Limb (tissue), 2 donors: ENCODE measurements around the gene PCYT1A.
"Not testable (repeated sequence)": the region's sequence is repeated elsewhere in the genome, so short reads cannot be mapped to it uniquely, and the experiment has no call there.

Source experiments
- DNase-seq, 2 donors: peaks; one replicate each; pipeline ENCODE4 v3.0.0-alpha.2; 2016; ENCODE audit errors: extremely low spot score in 2 of 2

PCYT1A gene

GRCh38 chr3:196287440-196288140 lies at the start of gene PCYT1A:
PCYT1A (minus strand) TSS chr3:196287726; CDS start chr3:196270531, 17,195 bp downstream.
- DNase-seq: peak; percentile 92 to 94

DNA sequence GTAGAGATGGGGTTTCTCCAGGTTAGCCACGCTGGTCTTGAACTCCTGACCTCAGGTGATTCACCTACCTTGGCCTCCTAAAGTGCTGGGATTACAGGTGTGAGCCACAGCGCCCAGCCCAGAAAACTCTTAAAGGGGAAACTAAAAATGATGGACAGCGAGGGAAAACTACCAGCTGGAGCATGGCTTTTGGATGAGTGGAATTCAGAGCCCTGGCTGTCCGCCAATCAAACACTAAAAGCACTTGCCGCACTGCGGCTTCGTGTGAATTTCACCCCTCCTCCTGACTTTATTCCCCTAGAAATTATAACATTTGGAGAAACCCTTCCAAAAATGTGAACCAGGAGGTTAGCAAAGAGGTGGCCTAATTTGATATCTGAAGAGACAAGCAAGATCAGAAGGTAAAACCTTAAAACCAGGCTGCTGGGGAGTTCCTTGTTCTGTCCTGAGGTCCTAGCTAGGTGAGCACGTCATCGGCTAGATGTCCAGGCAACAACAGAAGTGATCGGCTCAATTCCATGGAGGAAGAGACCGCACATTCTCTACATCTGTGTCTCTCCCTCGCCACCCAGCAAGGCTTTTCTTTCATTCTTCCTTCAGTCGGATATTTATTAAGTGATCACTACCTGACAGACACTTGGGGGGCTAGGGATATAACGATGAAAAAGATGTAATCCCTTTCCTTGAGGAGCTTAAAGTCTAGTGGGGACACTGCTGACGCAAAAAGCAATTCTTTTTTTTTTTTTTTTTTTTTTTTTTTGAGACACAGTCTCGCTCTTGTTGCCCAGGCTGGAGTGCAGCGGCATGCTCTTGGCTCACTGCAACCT lies 49.0 kb upstream of the PCYT1A start:
- DNase-seq: no peak

DNA sequence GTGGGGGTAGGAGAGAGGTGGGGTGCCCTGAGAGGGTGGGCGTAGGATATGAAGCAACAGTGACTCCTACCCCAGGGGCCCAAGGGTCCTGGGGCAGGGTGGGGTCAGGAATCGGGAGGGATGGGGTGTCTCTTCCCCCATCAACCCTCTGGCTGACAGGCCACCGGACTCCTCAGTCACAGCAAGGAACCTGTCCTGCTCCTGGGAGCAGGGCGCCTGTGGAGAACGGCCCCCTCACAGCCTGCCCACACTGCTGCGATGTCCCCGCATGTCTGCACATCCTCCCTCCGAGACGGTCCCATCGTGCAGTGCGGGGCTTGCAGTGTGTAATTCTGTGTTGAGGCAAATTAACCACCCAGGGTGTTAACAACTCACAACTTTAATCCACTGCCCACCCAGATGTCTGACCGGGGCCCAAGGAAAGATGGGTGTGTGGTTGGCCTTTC lies 48.0 kb upstream of the PCYT1A start:
- no peak for DNase-seq

GRCh38 chr3:196334982-196335381 lies 47.5 kb upstream of the PCYT1A start:
- DNase-seq: no peak

- no peak for DNase-seq
These were observed 44.6 kb upstream of the PCYT1A start for GRCh38 chr3:196332168-196332567.

DNA sequence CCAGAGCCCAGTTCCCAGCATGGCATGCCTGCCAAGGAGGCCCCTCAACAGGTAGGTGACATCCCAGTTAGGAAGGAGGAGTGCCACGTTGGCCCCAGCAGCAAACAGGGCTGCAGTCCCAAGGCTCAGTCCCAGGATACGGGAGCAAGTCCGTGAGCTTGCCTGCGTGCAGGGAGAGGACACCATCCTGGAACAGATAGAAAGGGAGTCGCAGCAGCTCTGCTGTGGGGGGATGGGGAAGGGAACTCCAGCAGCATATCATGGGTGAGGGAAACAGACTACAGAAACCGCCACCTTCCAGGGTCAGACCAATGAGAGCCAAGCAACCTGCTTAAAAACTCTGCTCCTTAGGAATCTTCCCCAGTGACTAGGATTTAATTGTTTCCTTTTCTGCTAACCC lies 39.9 kb upstream of the PCYT1A start:
- DNase-seq: no peak

DNA sequence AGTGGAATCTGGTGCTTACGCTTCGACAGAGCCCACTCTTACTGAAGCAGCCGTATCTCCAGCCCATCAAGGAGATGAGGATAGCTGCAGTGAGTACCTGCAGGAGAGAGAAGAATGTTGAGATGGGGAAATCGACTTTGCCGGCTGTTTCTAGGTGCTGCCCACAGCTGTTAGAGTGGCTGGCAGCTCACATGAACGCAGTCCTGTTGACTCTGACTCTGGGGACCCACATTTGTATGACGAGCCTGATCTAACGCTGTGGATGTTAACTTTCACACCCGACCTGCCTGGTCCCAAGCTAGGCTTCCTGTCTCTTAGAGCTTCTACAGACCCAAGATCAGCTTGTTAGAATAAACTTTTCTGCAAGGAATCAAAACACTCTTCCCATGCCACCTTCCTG lies 39.4 kb upstream of the PCYT1A start:
- no peak for DNase-seq

DNA sequence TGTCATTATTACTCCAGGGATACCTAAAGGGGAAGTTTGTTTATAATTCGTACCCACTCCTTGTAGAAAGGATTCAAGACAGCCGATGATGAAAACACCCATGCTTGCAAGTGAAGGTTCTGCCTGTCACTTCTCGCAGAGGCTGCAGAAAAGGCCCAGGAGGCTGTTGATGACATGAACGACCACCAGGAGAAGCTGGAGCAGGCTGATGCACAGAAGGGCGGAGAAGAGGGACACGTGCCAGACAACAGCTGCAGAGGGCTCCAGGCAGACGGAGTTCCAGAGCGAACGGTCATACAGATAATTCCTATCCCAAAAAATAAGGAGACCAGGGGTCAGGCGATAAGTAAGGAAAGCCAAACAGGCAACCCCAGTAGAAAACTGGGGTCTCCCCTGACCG lies 36.2 kb upstream of the PCYT1A start:
- DNase-seq: peak; percentile 43 to 55

DNA sequence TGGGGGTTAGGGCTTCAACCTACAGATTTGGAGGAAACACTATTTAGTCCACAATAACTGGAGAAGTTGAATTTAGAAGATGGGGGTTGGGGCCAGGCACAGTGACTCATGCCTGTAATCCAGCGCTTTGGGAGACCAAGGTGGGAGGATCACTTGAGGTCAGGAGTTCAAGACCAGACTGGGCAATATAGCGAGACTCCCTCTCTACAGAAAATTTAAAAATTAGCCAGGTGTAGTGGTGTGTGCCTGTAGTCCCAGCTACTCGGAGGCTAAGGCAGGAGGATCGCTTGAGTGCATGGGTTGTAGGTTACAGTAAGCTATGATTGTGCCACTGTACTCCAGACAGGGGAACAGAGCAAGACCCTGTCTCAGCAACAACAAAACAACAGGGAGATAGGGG lies 35.5 kb upstream of the PCYT1A start:
- no peak for DNase-seq

GRCh38 chr3:196321162-196321561 lies 33.6 kb upstream of the PCYT1A start:
- DNase-seq: no peak

DNA sequence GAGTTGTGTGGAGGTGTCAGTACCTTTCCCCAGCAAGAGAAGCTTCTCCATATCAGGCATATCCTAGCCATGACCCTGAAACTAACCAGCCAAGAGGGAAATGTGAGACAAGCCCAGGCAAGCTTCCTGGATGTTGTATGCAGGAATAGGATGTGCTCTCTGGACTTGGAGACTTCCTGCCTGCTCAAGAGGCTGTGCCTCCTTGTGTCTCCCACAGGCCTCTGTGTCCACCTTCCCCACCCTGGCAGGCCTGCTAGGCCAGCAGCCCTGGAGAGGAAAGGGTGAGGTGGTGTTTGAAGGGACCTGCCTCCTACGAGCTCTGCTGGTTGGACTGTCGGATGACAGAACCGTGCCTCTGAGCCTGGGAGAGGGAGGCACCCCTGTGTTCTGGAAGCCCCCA lies 32.6 kb upstream of the PCYT1A start:
- no peak for DNase-seq

- DNase-seq: peak; percentile 91 to 93
These were observed 30.4 kb upstream of the PCYT1A start, which contains the start of gene DYNLT2B for GRCh38 chr3:196317687-196318467. DYNLT2B (minus strand) TSS chr3:196318240; CDS start chr3:196318152, 88 bp downstream.

- DNase-seq: not testable (repeated sequence)
These were observed 29.5 kb upstream of the PCYT1A start for GRCh38 chr3:196316799-196317686.

DNA sequence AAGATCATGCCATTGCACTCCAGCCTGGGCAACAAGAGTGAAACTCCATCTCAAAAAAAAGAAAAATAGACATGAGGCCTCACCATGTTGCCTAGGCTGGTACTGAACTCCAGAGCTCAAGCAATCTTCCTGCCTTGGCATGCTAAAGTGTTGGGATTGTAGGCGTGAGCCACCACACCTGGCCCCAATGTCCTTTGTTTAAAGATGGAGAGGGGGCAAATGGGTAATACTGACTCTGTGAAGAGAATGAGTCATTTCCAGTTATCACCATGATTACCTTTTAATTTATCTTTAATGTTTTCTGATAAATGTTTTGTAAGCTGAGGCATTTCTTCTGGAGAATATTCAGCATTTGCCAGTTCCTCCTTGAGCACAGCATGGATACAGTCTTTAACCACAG lies 28.3 kb upstream of the PCYT1A start:
- no peak for DNase-seq

- no peak for DNase-seq
These were observed 27.1 kb upstream of the PCYT1A start for GRCh38 chr3:196314597-196314996.

- DNase-seq: not testable (repeated sequence)
These were observed 26.6 kb upstream of the PCYT1A start for GRCh38 chr3:196314086-196314485.

DNA sequence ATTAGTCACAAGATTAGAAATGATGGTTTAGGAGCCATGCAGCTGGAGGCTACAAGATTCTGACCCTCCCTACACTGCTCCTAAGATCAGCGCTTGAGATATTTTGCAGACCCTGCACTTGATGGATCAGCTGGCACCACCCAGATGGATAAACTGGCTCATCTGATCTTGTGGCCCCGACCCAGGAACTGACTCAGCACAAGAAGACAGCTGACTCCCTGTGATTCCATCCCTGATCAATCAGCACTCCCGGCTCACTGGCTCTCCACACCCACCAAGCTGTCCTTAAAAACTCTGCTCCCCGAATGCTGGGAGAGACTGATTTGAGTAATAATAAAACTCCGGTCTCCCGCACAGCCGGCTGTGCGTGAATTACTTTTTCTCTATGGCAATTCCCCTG lies 15.4 kb upstream of the PCYT1A start:
- DNase-seq: not testable (repeated sequence)

DNA sequence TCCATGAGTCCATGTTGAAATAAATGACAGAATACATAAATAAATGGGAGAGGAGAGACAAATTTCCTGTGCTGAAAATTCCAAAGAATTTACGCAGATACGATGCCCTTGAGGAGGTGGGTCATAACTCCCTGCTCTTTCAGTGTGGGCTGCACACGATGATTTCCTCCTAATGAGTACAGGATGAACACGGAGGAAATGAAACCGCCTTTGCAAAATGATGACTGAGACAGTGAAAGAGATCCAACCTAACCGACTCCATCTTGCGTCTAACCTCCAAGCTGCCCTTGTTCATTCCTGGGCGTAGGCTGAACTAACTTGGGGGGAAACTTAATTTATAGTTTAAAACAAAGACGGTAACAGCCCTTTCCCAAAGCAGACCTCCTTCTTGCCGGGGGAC lies 15.0 kb upstream of the PCYT1A start:
- not testable (repeated sequence) for DNase-seq

DNA sequence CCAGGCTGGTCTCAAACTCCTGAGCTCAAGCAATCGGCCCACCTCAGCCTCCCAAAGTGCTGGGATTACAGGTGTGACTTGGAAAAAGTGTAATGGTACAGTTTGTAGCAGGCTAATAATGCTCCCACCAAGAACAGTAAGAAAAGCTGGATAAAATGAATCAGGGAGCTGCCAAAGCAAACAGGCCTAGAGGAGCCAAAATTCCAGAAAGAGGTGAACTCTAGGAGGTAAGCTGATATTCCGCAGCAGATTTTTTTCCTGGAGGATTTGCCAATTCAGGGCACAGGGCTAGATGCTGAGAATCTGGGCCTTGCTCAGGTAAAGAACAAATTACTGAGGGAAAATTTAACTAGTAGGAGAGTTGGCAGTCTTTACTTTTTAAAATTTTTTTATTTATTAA lies 11.0 kb upstream of the PCYT1A start:
- no peak for DNase-seq

- DNase-seq: no peak
These were observed 4.9 kb upstream of the PCYT1A start for GRCh38 chr3:196292286-196292923.

DNA sequence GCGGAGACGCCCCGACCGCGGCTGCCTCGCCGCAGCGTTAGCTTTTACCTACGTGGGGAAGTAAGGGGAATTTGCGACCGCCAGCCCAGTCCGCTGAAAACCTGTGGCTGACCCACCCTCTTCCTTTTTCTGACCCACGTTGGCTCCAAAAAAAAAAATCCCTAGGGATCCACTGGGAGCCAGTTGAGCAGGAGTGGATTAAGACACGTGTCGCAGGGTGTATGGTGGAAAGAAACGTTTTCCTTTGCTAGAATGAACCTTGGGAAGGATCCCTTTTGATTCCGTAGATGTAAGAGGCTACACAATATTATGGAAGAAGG lies 575 bp upstream of the PCYT1A start:
- DNase-seq: no peak
